Measurements from ENCODE around the gene GNAQ. TPM values are rescaled to one million over a fixed set of nuclear protein-coding genes. Genes with fewer than 3 reads are reported as not detected.

The GNAQ gene
- polyA plus RNA-seq, 1 of the 3 experiments (the other 2 are of a cell fraction): 20.9 TPM

DNA sequence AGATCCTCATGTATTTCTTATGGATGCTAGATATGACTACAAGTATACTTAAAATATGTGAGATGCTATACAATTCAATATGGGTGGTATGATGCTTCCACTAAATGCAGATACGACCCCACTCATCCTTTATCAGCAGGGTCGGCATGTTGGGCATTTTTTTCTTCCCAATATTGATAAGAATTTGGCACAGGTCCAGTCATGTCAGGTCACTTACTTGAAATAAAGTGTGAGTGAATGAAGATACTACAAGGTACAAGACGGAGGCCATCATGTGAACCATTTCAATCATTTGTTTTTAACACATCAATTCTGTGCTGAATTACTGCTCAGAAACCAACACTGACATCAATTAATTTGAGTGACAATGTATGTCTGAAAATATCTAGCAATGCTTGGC, 236.6 kb downstream of the GNAQ start:
- H3K36me3 ChIP-seq (replicated peaks in 1 of 2; ENCODE audit: control insufficient read depth in 1 of 2, insufficient read depth in 2 of 2, low read length in 1 of 2): peaks cover 37 to 47% of the 10 kb centered on the region in 2 experiments
- H3K9ac ChIP-seq: no peak overlapping the region
- TF ChIP-seq MAX (IDR thresholded peaks at IDR 0.05; ENCODE audit: low read depth) (no peak), POLR2AphosphoS5 (IDR thresholded peaks at IDR 0.05; ENCODE audit: low read depth, low read length) (no peak), EP300 (IDR thresholded peaks at IDR 0.05; ENCODE audit: borderline replicate concordance in 1 of 2, low read depth in 1 of 2, low read length in 1 of 2) (no peak), YY1 (IDR thresholded peaks at IDR 0.05; ENCODE audit: low read depth) (no peak), RFX5 (IDR thresholded peaks at IDR 0.05; ENCODE audit: low read length) (no peak)
- H3K9me2 ChIP-seq: no peaks in the 10 kb centered on the region
- no peak overlapping the region for H3K4me3 ChIP-seq (ENCODE audit: low read depth in 2 of 2, low read length in 1 of 2)
- ChIA-PET CTCF (no interaction called here), POLR2A (no interaction called here)
- H3F3A ChIP-seq (replicated peaks; ENCODE audit: insufficient read depth): no peaks in the 10 kb centered on the region
- no peak overlapping the region for H3K27ac ChIP-seq (ENCODE audit: low read depth in 2 of 2, low read length in 1 of 2)
- no peak for DNase-seq
- H4K20me1 ChIP-seq (ENCODE audit: insufficient read depth): no peaks in the 10 kb centered on the region
- peaks cover 14% of the 10 kb centered on the region; the same call in 1 of the 2 replicates for H3K79me2 ChIP-seq (ENCODE audit: insufficient read depth)
- no peaks in the 10 kb centered on the region for H3K9me3 ChIP-seq
- WGBS (ENCODE audit: low lambda C conversion rate): 90% methylated on average over 3 of the region's 3 CpGs
- H3K4me1 ChIP-seq (ENCODE audit: control insufficient read depth in 1 of 2, insufficient read depth in 2 of 2, low read depth in 1 of 2, low read length in 1 of 2): peaks cover 0 to 2% of the 10 kb centered on the region in 2 experiments; a peak in 2 of 4 replicates
- no peak overlapping the region for H3K4me2 ChIP-seq
- H3K27me3 ChIP-seq (ENCODE audit: insufficient read depth): no peaks in the 10 kb centered on the region
- no peak overlapping the region for H2AFZ ChIP-seq (ENCODE audit: low read depth)

DNA sequence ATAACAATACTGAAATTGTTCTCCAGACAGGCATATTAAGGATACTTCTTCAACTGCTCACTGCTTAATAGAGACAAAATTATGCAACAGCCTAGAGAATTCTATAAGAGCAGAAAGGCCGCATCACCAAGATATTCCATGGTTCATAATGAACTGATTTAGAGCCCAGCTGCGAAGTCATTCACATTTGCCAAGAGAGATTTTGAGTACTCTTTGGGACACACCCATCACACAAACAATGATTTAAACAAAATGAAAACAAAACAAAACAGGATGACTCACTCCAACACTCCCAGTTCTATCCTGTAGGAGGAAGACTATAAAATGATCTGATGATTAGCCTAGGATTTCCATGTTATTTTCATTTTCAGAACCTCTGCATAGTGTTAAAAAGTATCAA, 237.8 kb downstream of the GNAQ start:
- Histone ChIP-seq H3K9ac (no peak overlapping the region), H3K27ac (ENCODE audit: low read depth in 2 of 2, low read length in 1 of 2) (no peak overlapping the region), H3K4me2 (no peak overlapping the region), H4K20me1 (ENCODE audit: insufficient read depth) (no peaks in the 10 kb centered on the region), H3K27me3 (ENCODE audit: insufficient read depth) (no peaks in the 10 kb centered on the region), H2AFZ (ENCODE audit: low read depth) (no peak overlapping the region), H3K4me1 (ENCODE audit: control insufficient read depth in 1 of 2, insufficient read depth in 2 of 2, low read depth in 1 of 2, low read length in 1 of 2) (peaks cover 0 to 4% of the 10 kb centered on the region in 2 experiments; a peak in 2 of 4 replicates), H3K9me2 (no peaks in the 10 kb centered on the region), H3K4me3 (ENCODE audit: low read depth in 2 of 2, low read length in 1 of 2) (no peak overlapping the region), H3K79me2 (ENCODE audit: insufficient read depth) (peaks cover 9% of the 10 kb centered on the region; the same call in 1 of the 2 replicates), H3K36me3 (replicated peaks in 1 of 2; ENCODE audit: control insufficient read depth in 1 of 2, insufficient read depth in 2 of 2, low read length in 1 of 2) (peaks cover 42 to 47% of the 10 kb centered on the region in 2 experiments), H3K9me3 (no peaks in the 10 kb centered on the region), H3F3A (replicated peaks; ENCODE audit: insufficient read depth) (no peaks in the 10 kb centered on the region)
- TF ChIP-seq SMC3 (IDR thresholded peaks at IDR 0.05; ENCODE audit: low read depth, low read length): no peak
- no peak for TF ChIP-seq FOXJ3 (CRISPR knock-in tag; IDR thresholded peaks at IDR 0.05)
- no peak for TF ChIP-seq MXI1 (IDR thresholded peaks at IDR 0.05; ENCODE audit: low read depth, low read length)
- TF ChIP-seq NFIC (IDR thresholded peaks at IDR 0.05; ENCODE audit: borderline replicate concordance): no peak
- no peak for TF ChIP-seq FOSL2 (IDR thresholded peaks at IDR 0.05; ENCODE audit: borderline replicate concordance, low read depth)
- TF ChIP-seq, protein P1, sequence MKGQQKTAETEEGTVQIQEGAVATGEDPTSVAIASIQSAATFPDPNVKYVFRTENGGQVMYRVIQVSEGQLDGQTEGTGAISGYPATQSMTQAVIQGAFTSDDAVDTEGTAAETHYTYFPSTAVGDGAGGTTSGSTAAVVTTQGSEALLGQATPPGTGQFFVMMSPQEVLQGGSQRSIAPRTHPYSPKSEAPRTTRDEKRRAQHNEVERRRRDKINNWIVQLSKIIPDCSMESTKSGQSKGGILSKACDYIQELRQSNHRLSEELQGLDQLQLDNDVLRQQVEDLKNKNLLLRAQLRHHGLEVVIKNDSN (IDR thresholded peaks at IDR 0.05; ENCODE audit: borderline replicate concordance, low read depth): no peak
- ChIA-PET POLR2A (no interaction called here), CTCF (interaction anchor here (1.7 kb wide), 1 partner anchor 32 kb away, joined by 3 read pairs; no protein-coding TSS in a partner anchor)
- no peak for DNase-seq
- WGBS (ENCODE audit: low lambda C conversion rate): 90% methylated on average over 2 of the region's 2 CpGs

GRCh38 chr9:77789891-77790290, 241.7 kb downstream of the GNAQ start:
- Histone ChIP-seq H3K4me3 (ENCODE audit: low read depth in 2 of 2, low read length in 1 of 2) (no peak overlapping the region), H3K4me1 (ENCODE audit: control insufficient read depth in 1 of 2, insufficient read depth in 2 of 2, low read depth in 1 of 2, low read length in 1 of 2) (peaks cover 0 to 4% of the 10 kb centered on the region in 2 experiments; a peak in 2 of 4 replicates), H3F3A (replicated peaks; ENCODE audit: insufficient read depth) (no peaks in the 10 kb centered on the region), H3K9ac (no peak overlapping the region), H3K4me2 (no peak overlapping the region), H3K36me3 (replicated peaks in 1 of 2; ENCODE audit: control insufficient read depth in 1 of 2, insufficient read depth in 2 of 2, low read length in 1 of 2) (peaks cover 32 to 48% of the 10 kb centered on the region in 2 experiments), H3K27me3 (ENCODE audit: insufficient read depth) (no peaks in the 10 kb centered on the region), H3K27ac (ENCODE audit: low read depth in 2 of 2, low read length in 1 of 2) (no peak overlapping the region), H3K9me3 (no peaks in the 10 kb centered on the region), H3K79me2 (ENCODE audit: insufficient read depth) (0 out of 2 replicates have a peak, but pooled peaks cover 3% of the 10 kb centered on the region), H3K9me2 (no peaks in the 10 kb centered on the region), H2AFZ (ENCODE audit: low read depth) (no peak overlapping the region), H4K20me1 (ENCODE audit: insufficient read depth) (peaks cover 3% of the 10 kb centered on the region; the same call in 1 of the 2 replicates)
- no peak for TF ChIP-seq TEAD4 (IDR thresholded peaks at IDR 0.05; ENCODE audit: borderline replicate concordance, insufficient read depth)
- no peak for TF ChIP-seq RXRA (IDR thresholded peaks at IDR 0.05; ENCODE audit: borderline replicate concordance, low read depth)
- TF ChIP-seq, protein P2, sequence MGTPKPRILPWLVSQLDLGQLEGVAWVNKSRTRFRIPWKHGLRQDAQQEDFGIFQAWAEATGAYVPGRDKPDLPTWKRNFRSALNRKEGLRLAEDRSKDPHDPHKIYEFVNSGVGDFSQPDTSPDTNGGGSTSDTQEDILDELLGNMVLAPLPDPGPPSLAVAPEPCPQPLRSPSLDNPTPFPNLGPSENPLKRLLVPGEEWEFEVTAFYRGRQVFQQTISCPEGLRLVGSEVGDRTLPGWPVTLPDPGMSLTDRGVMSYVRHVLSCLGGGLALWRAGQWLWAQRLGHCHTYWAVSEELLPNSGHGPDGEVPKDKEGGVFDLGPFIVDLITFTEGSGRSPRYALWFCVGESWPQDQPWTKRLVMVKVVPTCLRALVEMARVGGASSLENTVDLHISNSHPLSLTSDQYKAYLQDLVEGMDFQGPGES (IDR thresholded peaks at IDR 0.05; ENCODE audit: low read depth, low read length): no peak
- no peak for TF ChIP-seq MAX (IDR thresholded peaks at IDR 0.05; ENCODE audit: low read depth)
- no peak for TF ChIP-seq FOSL2 (IDR thresholded peaks at IDR 0.05; ENCODE audit: borderline replicate concordance, low read depth)
- TF ChIP-seq MEF2A (IDR thresholded peaks at IDR 0.05; ENCODE audit: borderline replicate concordance, low read depth): no peak
- TF ChIP-seq, protein P3, sequence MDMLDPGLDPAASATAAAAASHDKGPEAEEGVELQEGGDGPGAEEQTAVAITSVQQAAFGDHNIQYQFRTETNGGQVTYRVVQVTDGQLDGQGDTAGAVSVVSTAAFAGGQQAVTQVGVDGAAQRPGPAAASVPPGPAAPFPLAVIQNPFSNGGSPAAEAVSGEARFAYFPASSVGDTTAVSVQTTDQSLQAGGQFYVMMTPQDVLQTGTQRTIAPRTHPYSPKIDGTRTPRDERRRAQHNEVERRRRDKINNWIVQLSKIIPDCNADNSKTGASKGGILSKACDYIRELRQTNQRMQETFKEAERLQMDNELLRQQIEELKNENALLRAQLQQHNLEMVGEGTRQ (IDR thresholded peaks at IDR 0.05; ENCODE audit: borderline replicate concordance, low read depth, low read length): no peak
- TF ChIP-seq, protein P4, sequence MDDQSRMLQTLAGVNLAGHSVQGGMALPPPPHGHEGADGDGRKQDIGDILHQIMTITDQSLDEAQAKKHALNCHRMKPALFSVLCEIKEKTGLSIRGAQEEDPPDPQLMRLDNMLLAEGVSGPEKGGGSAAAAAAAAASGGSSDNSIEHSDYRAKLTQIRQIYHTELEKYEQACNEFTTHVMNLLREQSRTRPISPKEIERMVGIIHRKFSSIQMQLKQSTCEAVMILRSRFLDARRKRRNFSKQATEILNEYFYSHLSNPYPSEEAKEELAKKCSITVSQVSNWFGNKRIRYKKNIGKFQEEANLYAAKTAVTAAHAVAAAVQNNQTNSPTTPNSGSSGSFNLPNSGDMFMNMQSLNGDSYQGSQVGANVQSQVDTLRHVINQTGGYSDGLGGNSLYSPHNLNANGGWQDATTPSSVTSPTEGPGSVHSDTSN (IDR thresholded peaks at IDR 0.05): no peak
- TF ChIP-seq NFIC (IDR thresholded peaks at IDR 0.05; ENCODE audit: borderline replicate concordance): no peak
- no peak for DNase-seq
- ChIA-PET POLR2A (no interaction called here), CTCF (interaction anchor here (1.3 to 1.5 kb wide), 2 partner anchors 12 to 16 kb away, joined by 3 to 4 read pairs; no protein-coding TSS in a partner anchor)
- WGBS (ENCODE audit: low lambda C conversion rate): 72% methylated on average over 5 of the region's 5 CpGs

Data from SK-N-SH (cell line).